Daoy (cell line): Measurements from ENCODE around the gene PARP16. TPM values are rescaled to one million over a fixed set of nuclear protein-coding genes. Genes with fewer than 3 reads are reported as not detected.
A peak's percentile ranks its signal among the peaks of the same experiment; 100 is the strongest.

Experiments used
- DNase-seq: peaks from one replicate; pipeline ENCODE4 v3.0.0-alpha.2; 2015; ENCODE audit warnings: low read depth
- total RNA-seq: library from RNA; depleted of rRNA; stranded (reverse); fragments of >200 nt; shearing (Covaris generic); gene quantifications from 2 replicates; pipeline ENCODE4 v1.2.3, GENCODE V29; 2014; rRNA removed

PARP16 gene
- total RNA-seq = 3.8 TPM in 2 replicates

DNA sequence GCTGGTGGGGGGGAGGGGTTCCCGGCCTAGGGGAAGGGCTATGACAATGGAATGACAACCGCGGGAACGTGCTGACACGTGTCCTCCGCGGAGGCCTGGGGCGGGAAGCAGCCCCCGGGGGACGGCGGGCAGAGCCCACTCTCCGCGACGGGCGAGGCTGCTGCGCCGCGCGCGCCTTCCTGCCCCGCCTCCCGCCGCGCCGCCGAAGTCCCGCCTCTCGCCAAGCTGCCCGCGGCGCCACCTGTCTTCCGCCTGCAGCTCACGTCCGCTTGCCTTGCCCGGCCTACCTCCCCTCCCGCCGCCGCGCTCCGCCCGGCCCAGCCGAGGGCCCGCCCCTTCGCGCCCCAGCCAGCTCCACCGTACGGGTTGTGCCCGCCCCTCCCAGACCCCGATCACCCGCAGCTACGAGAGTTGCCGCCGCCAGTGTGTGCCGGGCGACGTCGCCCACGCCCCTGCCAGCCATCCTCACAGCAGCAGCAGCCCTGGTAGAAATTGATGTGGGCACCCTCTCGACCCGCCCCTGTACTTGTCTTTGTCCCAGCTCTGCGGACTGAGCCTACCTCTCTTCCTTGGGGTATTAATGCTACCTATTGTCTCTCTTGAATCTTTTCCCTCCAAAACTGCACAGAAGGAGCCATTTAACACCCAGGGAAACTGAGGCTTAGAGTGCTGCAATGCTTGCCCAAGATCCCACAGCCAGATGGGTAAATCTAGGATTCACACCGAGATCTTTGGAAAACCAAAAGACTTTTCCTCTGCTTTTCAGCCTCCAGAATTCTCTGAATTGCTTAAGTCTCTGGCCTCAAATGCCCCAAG, at the start of gene PARP16:
PARP16 (minus strand) TSS at position 180 of the 816 bp plus-strand sequence. CDS start 457 bp downstream, outside the sequence.
- DNase-seq = peak; percentile 94

- no peak for DNase-seq
Observed at GRCh38 chr15:65335278-65336055, 48.8 kb upstream of the PARP16 start.

- peak; percentile 48 for DNase-seq
Observed at GRCh38 chr15:65334586-65335231, 48.0 kb upstream of the PARP16 start.

- DNase-seq = no peak
Observed at GRCh38 chr15:65333856-65334255, 47.2 kb upstream of the PARP16 start.

GRCh38 chr15:65333148-65333820, 46.6 kb upstream of the PARP16 start:
- DNase-seq = no peak

DNA sequence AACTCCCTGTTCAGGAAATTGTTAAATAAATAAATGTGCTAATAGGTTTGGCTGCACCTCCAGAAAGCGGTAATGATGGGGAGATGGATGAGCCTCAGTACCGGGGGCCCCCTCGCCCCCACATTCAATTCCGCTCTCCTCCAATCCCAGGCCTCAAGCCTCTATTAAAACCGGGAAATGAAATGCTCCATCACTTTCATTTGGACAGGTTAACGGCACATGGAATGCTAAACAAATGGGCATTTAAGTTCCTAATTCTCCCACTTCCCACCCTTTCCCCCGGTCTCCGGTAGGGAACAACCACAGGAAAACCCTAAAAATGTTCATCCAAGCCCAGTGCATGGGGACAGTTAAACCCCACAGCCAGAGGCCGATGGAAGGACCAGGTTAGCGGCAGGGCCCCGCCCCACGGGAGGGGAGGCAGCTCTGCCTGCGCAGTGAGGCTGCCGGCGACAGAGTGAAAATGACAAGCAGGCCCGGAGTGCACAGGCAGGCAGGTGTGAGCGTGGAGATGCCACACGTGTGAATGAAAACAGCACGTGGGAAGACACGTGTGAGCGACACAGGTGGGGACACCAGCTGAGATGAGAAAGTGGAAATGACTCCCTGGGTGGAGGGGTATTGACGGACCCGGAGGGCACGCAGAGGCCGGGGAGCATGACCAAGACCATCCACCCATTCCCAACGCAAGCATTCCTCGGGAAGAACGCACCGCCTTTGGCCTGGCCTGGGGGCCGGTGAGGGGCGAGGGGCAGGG, 45.9 kb upstream of the PARP16 start:
- DNase-seq = no peak

DNA sequence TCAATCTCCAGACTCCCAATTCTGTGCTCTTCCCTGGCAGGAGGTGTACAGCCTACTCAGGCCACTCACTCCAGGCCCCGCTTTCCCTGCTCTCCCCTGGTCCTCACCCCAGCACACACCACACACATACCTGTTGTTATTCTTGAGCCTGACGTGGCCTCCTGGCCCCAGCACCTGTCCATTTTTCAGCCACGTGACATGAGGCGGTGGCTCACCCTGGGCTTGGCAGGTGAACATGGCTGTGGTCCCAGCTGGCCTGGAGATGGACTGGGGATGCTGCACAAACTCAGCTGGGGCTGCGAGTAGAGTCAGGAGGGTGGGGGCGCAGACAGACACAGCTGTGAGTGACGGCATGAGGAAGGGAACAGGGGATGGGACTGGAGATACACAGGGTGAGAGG, 45.1 kb upstream of the PARP16 start:
- no peak for DNase-seq

GRCh38 chr15:65330934-65331645, 44.4 kb upstream of the PARP16 start:
- DNase-seq = no peak

- no peak for DNase-seq
Observed at GRCh38 chr15:65329984-65330735, 43.5 kb upstream of the PARP16 start.

DNA sequence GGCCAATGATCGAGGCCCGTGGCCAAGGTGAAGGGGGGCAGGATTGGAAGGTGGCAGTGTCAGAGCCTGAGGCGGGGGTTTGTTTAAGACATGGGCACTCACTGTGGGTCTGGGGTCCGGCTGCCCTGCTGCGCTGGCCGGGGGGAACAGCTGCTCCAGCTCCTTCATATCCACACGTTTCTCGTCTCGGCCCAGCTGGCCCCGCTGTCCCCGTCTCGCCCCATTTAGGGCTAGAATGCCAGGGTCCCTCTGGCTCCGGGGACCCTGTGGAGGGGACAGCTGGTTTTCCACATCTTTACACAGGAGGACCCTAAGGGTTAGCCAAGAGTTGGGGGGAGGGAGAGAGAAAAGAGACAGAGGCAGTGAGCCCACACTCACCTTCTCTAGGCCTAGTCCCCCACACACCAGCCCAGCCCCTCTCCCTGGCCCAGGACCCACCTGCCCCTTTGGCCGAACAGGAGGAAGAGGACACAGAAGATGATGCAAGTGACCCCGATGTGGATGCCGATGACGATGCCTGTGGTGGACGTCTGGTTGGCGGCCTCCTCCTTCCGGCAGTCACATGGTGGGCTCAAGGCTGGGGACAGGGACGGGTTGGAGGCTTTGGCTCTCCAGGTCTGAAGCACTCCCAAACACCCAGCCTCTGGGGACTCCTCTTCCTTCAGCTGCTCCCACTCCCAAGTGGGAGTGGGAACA, 42.8 kb upstream of the PARP16 start:
- no peak for DNase-seq

DNA sequence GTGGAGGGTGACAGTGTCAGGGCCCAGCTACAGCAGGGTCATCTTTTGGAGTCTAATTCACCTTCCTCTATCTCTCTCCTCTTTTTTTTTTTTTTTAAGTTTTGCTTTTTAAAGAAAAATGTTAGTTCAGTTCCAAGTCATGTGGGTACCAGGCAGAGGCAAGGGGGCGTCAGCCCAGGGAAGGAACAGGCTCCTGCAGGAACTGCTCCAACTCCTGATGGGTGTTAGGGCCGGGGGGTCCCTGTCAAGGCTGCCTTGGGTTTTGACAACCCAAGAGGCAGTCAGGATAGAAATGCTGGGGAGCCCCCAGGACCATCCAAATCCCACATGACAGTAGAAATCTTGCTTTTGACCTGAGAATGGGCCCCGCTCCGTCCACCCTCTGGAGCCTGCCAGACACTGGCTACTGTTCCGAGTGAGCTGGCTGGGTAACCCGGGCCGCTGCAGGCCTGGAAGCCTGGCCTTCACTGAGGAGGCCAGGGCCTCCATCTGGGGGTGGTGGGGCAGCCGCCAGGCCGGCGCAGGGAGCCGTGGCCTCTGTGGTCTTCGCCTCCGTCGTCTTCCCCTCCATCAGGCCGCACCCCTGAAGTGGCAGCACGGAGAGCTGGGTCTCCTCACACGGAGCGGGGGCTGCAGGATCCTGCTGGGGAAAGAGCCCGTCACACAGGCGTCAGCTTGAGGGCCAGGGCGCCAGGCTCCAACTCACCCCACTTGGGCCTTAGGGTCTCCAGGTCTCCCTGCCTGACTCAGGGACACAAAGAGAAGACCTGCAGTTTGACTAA, 42.0 kb upstream of the PARP16 start:
- DNase-seq = no peak

- DNase-seq = no peak
Observed at GRCh38 chr15:65327651-65328393, 41.1 kb upstream of the PARP16 start.

DNA sequence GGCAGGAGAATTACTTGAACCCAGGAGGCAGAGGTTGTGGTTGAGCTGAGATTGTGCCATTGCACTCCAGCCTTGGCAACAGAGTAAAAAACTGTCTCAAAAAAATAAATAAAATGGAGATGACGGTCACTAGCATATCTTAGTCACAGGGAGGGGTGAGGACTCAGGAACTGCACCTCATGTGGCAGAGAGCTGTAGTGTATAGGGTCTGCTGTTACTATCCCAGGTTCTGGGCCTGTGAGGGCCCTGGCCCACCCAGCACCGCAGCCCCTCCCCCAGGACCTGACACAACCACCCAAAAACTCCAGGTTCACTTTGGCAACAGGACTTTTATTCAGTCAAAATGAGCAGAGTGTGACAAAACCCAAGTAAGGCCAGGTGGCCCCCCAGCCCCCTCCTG, 40.1 kb upstream of the PARP16 start:
- no peak for DNase-seq

DNA sequence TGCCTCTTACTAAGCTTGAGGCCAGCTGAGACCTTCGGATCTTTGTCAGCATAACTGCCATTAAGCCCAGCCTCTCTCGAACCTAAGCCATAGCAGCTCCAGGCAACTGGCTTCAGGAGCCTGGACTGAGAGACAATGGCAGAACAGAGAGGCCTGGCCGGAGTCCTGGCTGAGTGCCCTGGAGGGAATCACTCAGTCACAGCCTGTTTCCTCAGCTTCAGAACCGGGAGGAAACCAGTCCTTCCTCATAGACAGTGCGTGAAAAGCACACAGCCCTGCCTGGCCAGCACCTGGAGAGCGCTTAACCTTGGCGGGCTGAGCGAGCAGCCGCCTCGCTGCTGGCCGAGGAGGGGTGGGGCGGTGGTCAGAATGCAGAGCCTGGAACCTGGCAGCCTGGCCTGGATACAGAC, 39.4 kb upstream of the PARP16 start:
- no peak for DNase-seq

- DNase-seq = peak; percentile 60
Observed at GRCh38 chr15:65323071-65323511, 36.4 kb upstream of the PARP16 start.

GRCh38 chr15:65318870-65319356, 32.2 kb upstream of the PARP16 start:
- DNase-seq = peak; percentile 83

DNA sequence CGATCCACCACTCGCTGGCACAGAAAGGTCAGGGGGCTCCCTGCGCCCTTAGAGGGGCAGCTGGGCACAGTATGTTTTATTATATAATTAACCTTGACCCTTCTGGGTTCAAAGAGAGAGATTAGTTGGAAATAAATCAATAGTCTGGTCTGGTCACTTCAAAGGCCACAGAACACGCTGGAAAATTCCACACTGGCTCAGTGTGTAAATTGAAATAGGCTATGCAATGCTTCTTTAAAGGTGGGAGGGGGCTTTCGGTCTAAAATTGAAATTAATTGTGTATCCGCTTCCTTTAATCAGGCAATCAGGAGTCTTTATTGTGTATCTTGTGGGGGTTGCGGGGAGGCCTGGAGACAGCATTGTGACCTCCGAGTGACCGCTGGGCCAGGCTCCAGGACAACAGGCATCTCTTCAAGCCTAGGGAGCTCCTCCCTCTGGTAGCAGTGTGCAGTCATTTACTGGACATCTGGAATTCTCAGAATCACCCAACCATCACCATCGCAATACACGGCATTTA, 25.8 kb upstream of the PARP16 start:
- DNase-seq = no peak
